GM19438 (cell line): ENCODE results near the gene GPR42.
"Not testable (repeated sequence)": the region's sequence is repeated elsewhere in the genome, so short reads cannot be mapped to it uniquely, and the experiment has no call there.

Experiments
- ATAC-seq: cut with Tn5 transposase; IDR thresholded peaks from one replicate; pipeline ENCODE4 v1.9.1; 2021; ENCODE audit warnings: low read depth; ENCODE audit not compliant: unreplicated experiment

GPR42 gene

GRCh38 chr19:35346193-35347052 lies 24.4 kb upstream of the GPR42 start:
- no peak for ATAC-seq

- ATAC-seq = peak; percentile 55
Measured at GRCh38 chr19:35347171-35347929, 23.5 kb upstream of the GPR42 start, which contains the start of gene FFAR1. Gene FFAR1, plus strand, starts transcription at chr19:35347902. Its CDS starts 3,650 bp downstream, at chr19:35351552.

- no peak for ATAC-seq
Measured at GRCh38 chr19:35347930-35348298, 23.0 kb upstream of the GPR42 start.

GRCh38 chr19:35348911-35349611 lies 21.8 kb upstream of the GPR42 start:
- no peak for ATAC-seq

- no peak for ATAC-seq
Measured at GRCh38 chr19:35349614-35350521, 21.0 kb upstream of the GPR42 start.

- ATAC-seq = no peak
Measured at GRCh38 chr19:35350591-35350990, 20.3 kb upstream of the GPR42 start.

GRCh38 chr19:35351411-35352176 lies 19.3 kb upstream of the GPR42 start:
- no peak for ATAC-seq

GRCh38 chr19:35352177-35352447 lies 18.8 kb upstream of the GPR42 start:
- no peak for ATAC-seq

- ATAC-seq = no peak
Measured at GRCh38 chr19:35352448-35353304, 18.2 kb upstream of the GPR42 start.

- ATAC-seq = no peak
Measured at GRCh38 chr19:35353635-35354034, 17.2 kb upstream of the GPR42 start.

- no peak for ATAC-seq
Measured at GRCh38 chr19:35354898-35355297, 16.0 kb upstream of the GPR42 start.

GRCh38 chr19:35355791-35356460 lies 14.9 kb upstream of the GPR42 start:
- ATAC-seq = no peak

- no peak for ATAC-seq
Measured at GRCh38 chr19:35357867-35358573, 12.8 kb upstream of the GPR42 start, which contains the start of gene FFAR3. Gene FFAR3, plus strand, starts transcription at chr19:35358460. Its CDS starts 431 bp downstream, at chr19:35358891.

- not testable (repeated sequence) for ATAC-seq
Measured at GRCh38 chr19:35358834-35359233, 12.0 kb upstream of the GPR42 start.

GRCh38 chr19:35359395-35359794 lies 11.5 kb upstream of the GPR42 start:
- ATAC-seq = not testable (repeated sequence)

GRCh38 chr19:35360081-35360480 lies 10.8 kb upstream of the GPR42 start:
- ATAC-seq = not testable (repeated sequence)

- no peak for ATAC-seq
Measured at GRCh38 chr19:35360880-35361420, 9.9 kb upstream of the GPR42 start.
